ENCODE data around the gene GCKR. TPM values are rescaled to one million over a fixed set of nuclear protein-coding genes. Genes with fewer than 3 reads are reported as not detected.
A peak's percentile ranks its signal among the peaks of the same experiment; 100 is the strongest.

The GCKR gene
- total RNA-seq, 1 experiment from 2014 or later = not detected

GRCh38 chr2:27485496-27485895, 11.1 kb upstream of the GCKR start:
- Histone ChIP-seq H3K27ac (ENCODE audit: low read depth, low read length) (no peak overlapping the region), H3K9me2 (ENCODE audit: insufficient read depth) (no peaks in the 10 kb centered on the region), H4K20me1 (ENCODE audit: insufficient read depth) (no peaks in the 10 kb centered on the region), H3K4me2 (ENCODE audit: low read length) (no peak overlapping the region), H3K4me3 (replicated peaks in 1 of 2; ENCODE audit: low read depth in 1 of 2, low read length in 2 of 2) (no peak overlapping the region), H3K9me3 (ENCODE audit: control insufficient read depth in 1 of 2, insufficient read depth in 1 of 2, low read depth in 1 of 2, low read length in 2 of 2) (no peaks in the 10 kb centered on the region), H3K79me2 (ENCODE audit: insufficient read depth, low read length) (no peaks in the 10 kb centered on the region), H3K36me3 (ENCODE audit: control insufficient read depth in 1 of 2, insufficient read depth in 2 of 2, low read length in 2 of 2) (no peaks in the 10 kb centered on the region), H3K4me1 (ENCODE audit: control insufficient read depth in 1 of 2, insufficient read depth in 2 of 2, low read length in 2 of 2) (peaks cover 8 to 17% of the 10 kb centered on the region in 2 experiments), H3K27me3 (ENCODE audit: insufficient read depth, low read length) (no peaks in the 10 kb centered on the region), H3K9ac (ENCODE audit: low read length) (no peak overlapping the region), H2AFZ (ENCODE audit: low read depth, low read length, poor library complexity, severe bottlenecking) (no peak overlapping the region)
- ChIA-PET POLR2A (no interaction called here), CTCF (no interaction called here), RAD21 (ENCODE audit: low non-redundant PET in 1 of 2, low total read pairs in 2 of 2, uncharacterized antibody in 2 of 2, unreplicated experiment in 2 of 2) (no interaction called here)
- no TSS peak for BruUV-seq (replicated peaks)
- ATAC-seq = no peak
- TF ChIP-seq CEBPB (IDR thresholded peaks at IDR 0.05; ENCODE audit: low read depth) (no peak), SIN3A (IDR thresholded peaks at IDR 0.05; ENCODE audit: low read depth) (no peak), ATF3 (IDR thresholded peaks at IDR 0.05) (no peak)
- DNase-seq (ENCODE audit: low read depth, low spot score) = no peak
- intact Hi-C loops (cut with micrococcal nuclease) = no loop called here

- TSS peak; percentile 48 for BruUV-seq (replicated peaks)
- Histone ChIP-seq H3K9me2 (ENCODE audit: insufficient read depth) (no peaks in the 10 kb centered on the region), H3K27ac (ENCODE audit: low read depth, low read length) (peak overlapping the region; percentile 30; the same call in 1 of the 2 replicates), H3K9me3 (ENCODE audit: control insufficient read depth in 1 of 2, insufficient read depth in 1 of 2, low read depth in 1 of 2, low read length in 2 of 2) (no peaks in the 10 kb centered on the region), H3K27me3 (ENCODE audit: insufficient read depth, low read length) (no peaks in the 10 kb centered on the region), H3K4me2 (ENCODE audit: low read length) (peak overlapping the region; percentile 81), H3K79me2 (ENCODE audit: insufficient read depth, low read length) (no peaks in the 10 kb centered on the region), H3K9ac (ENCODE audit: low read length) (peak overlapping the region; percentile 51), H3K4me1 (ENCODE audit: control insufficient read depth in 1 of 2, insufficient read depth in 2 of 2, low read length in 2 of 2) (peaks cover 8 to 17% of the 10 kb centered on the region in 2 experiments), H4K20me1 (ENCODE audit: insufficient read depth) (no peaks in the 10 kb centered on the region), H3K36me3 (ENCODE audit: control insufficient read depth in 1 of 2, insufficient read depth in 2 of 2, low read length in 2 of 2) (no peaks in the 10 kb centered on the region), H2AFZ (ENCODE audit: low read depth, low read length, poor library complexity, severe bottlenecking) (no peak overlapping the region), H3K4me3 (replicated peaks in 1 of 2; ENCODE audit: low read depth in 1 of 2, low read length in 2 of 2) (peak overlapping the region; percentile 56 to 63)
- peak; percentile 20 for ATAC-seq
- ChIA-PET CTCF (no interaction called here), POLR2A (no interaction called here), RAD21 (ENCODE audit: low non-redundant PET in 1 of 2, low total read pairs in 2 of 2, uncharacterized antibody in 2 of 2, unreplicated experiment in 2 of 2) (no interaction called here)
- TF ChIP-seq RAD21 (IDR thresholded peaks at IDR 0.05; ENCODE audit: low read depth) (peak; percentile 19; the same call in 1 of the 2 replicates), FOSL1 (IDR thresholded peaks at IDR 0.05; ENCODE audit: low read depth) (no peak)
- TF ChIP-seq, protein P1, sequence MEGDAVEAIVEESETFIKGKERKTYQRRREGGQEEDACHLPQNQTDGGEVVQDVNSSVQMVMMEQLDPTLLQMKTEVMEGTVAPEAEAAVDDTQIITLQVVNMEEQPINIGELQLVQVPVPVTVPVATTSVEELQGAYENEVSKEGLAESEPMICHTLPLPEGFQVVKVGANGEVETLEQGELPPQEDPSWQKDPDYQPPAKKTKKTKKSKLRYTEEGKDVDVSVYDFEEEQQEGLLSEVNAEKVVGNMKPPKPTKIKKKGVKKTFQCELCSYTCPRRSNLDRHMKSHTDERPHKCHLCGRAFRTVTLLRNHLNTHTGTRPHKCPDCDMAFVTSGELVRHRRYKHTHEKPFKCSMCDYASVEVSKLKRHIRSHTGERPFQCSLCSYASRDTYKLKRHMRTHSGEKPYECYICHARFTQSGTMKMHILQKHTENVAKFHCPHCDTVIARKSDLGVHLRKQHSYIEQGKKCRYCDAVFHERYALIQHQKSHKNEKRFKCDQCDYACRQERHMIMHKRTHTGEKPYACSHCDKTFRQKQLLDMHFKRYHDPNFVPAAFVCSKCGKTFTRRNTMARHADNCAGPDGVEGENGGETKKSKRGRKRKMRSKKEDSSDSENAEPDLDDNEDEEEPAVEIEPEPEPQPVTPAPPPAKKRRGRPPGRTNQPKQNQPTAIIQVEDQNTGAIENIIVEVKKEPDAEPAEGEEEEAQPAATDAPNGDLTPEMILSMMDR (IDR thresholded peaks at IDR 0.05 in 2 of 3, conservative IDR thresholded peaks at IDR 0.05 in 1 of 3; ENCODE audit: borderline replicate concordance in 1 of 3, insufficient read depth in 1 of 3, low read depth in 2 of 3, low read length in 2 of 3) = 0 out of 6 replicates have a peak, but pooled peaks of 1 of the 3 experiments have one; percentile 6
- intact Hi-C loops (cut with micrococcal nuclease) = no loop called here
- peak; percentile 1 for DNase-seq (ENCODE audit: low read depth, low spot score)
Measured at GRCh38 chr2:27489118-27489497, 7.5 kb upstream of the GCKR start.

Measured in HCT116 (cell line).